GM12873 (cell line): ENCODE data around the gene RBM26.

Experiments used
- CTCF ChIP-seq: IDR thresholded peaks from 2 replicates; pipeline ENCODE4 v1.5.1; 2012; ENCODE audit warnings: low read depth, mild to moderate bottlenecking, moderate library complexity, low read length, control low read depth; ENCODE audit not compliant: insufficient read depth; ENCODE audit errors: missing control alignments

The RBM26 gene

GRCh38 chr13:79406597-79406908 lies 498 bp upstream of the RBM26 start:
- TF ChIP-seq CTCF = no peak

- TF ChIP-seq CTCF = no peak
Observed at GRCh38 chr13:79405501-79405830, 589 bp downstream of the RBM26 start.

- TF ChIP-seq CTCF = no peak
Observed at GRCh38 chr13:79404985-79405384, 1.1 kb downstream of the RBM26 start.

- TF ChIP-seq CTCF = no peak
Observed at GRCh38 chr13:79404361-79404760, 1.7 kb downstream of the RBM26 start.

- no peak for TF ChIP-seq CTCF
Observed at GRCh38 chr13:79403113-79403512, 2.9 kb downstream of the RBM26 start.

- TF ChIP-seq CTCF = no peak
Observed at GRCh38 chr13:79402679-79403078, 3.4 kb downstream of the RBM26 start.

- TF ChIP-seq CTCF = no peak
Observed at GRCh38 chr13:79402074-79402635, 3.9 kb downstream of the RBM26 start.
